KMS-11 (cell line): ENCODE measurements around the gene RRAS.

Experiments used
- H2AFZ ChIP-seq: fragments of 200-600 bp; sonication (generic); 2 replicates; pipeline ENCODE4 v1.6.1; 2016; ENCODE audit warnings: antibody characterized with exemption, mixed run types, low read depth
- H3K27ac ChIP-seq: fragments of 200-600 bp; sonication (generic); 2 replicates; pipeline ENCODE4 v1.6.1; 2016; ENCODE audit warnings: mild to moderate bottlenecking, mixed run types
- H3K27me3 ChIP-seq: fragments of 200-600 bp; sonication (generic); 2 replicates; pipeline ENCODE4 v1.6.1; 2017; ENCODE audit warnings: mild to moderate bottlenecking, low read depth, mixed run types, moderate library complexity; ENCODE audit not compliant: insufficient read depth
- H3K36me3 ChIP-seq: fragments of 200-600 bp; sonication (generic); 2 replicates; pipeline ENCODE4 v1.6.1; 2017; ENCODE audit warnings: mild to moderate bottlenecking, mixed run types; ENCODE audit not compliant: insufficient read depth
- H3K4me1 ChIP-seq: fragments of 200-600 bp; sonication (generic); 2 replicates; pipeline ENCODE4 v1.6.1; 2016; ENCODE audit warnings: mild to moderate bottlenecking, low read depth, mixed run types; ENCODE audit not compliant: poor library complexity, severe bottlenecking
- H3K4me2 ChIP-seq: fragments of 200-600 bp; sonication (generic); 2 replicates; pipeline ENCODE4 v1.7.0; 2016; ENCODE audit warnings: mild to moderate bottlenecking, mixed run types
- H3K4me3 ChIP-seq: fragments of 200-600 bp; sonication (generic); IDR thresholded peaks from 2 replicates; pipeline ENCODE4 v1.6.1; 2017; ENCODE audit warnings: low read depth, low read length, mixed read lengths; ENCODE audit not compliant: insufficient read depth
- H3K79me2 ChIP-seq: fragments of 200-600 bp; sonication (generic); 2 replicates; pipeline ENCODE4 v1.6.1; 2016; ENCODE audit warnings: low read depth, mixed run types; ENCODE audit not compliant: insufficient read depth
- H3K9ac ChIP-seq: fragments of 200-600 bp; sonication (generic); 2 replicates; pipeline ENCODE4 v1.6.1; 2016; ENCODE audit warnings: mild to moderate bottlenecking, mixed run types
- H4K20me1 ChIP-seq: fragments of 200-600 bp; sonication (generic); 2 replicates; pipeline ENCODE4 v1.6.1; 2016; ENCODE audit warnings: mild to moderate bottlenecking, mixed run types; ENCODE audit not compliant: insufficient read depth
- CTCF ChIP-seq: fragments of 200-600 bp; sonication (generic); conservative IDR thresholded peaks from 2 replicates; pipeline ENCODE4 v1.6.1; 2017; ENCODE audit warnings: low read depth, mild to moderate bottlenecking, antibody characterized with exemption, low read length, moderate library complexity, mixed read lengths

RRAS gene

GRCh38 chr19:49665351-49666119 is 25.6 kb upstream of the RRAS start, which contains the start of the genes BCL2L12 and IRF3:
Gene BCL2L12 (plus strand): TSS chr19:49665933. CDS start chr19:49666693, 760 bp downstream.
Gene IRF3 (minus strand): TSS chr19:49665857. CDS start chr19:49664838, 1,019 bp downstream.
- peak; percentile 2; the same call in 1 of the 2 replicates for TF ChIP-seq CTCF
- peak within 1 kb of the TSS; percentile 86 for H3K27ac ChIP-seq
- H3K27me3 ChIP-seq: no peaks in the 10 kb centered on the region
- H3K4me1 ChIP-seq: peaks cover 24% of the 10 kb centered on the region
- H3K9ac ChIP-seq: peak within 1 kb of the TSS; percentile 41; the same call in 1 of the 2 replicates
- no peaks in the 10 kb centered on the region for H4K20me1 ChIP-seq
- peaks cover 31% of the 10 kb centered on the region for H3K79me2 ChIP-seq
- peak within 1 kb of the TSS; percentile 83 for H3K4me2 ChIP-seq
- no peaks in the 10 kb centered on the region for H3K36me3 ChIP-seq
- H2AFZ ChIP-seq: peak within 1 kb of the TSS; percentile 59
- H3K4me3 ChIP-seq: no peak within 1 kb of the TSS

GRCh38 chr19:49665036-49665350 is 25.1 kb upstream of the RRAS start:
- no peak for TF ChIP-seq CTCF
- peak overlapping the region; percentile 41; the same call in 1 of the 2 replicates for H3K9ac ChIP-seq
- peak overlapping the region; percentile 86 for H3K27ac ChIP-seq
- H3K4me1 ChIP-seq: peaks cover 24% of the 10 kb centered on the region
- H3K4me3 ChIP-seq: no peak overlapping the region
- peak overlapping the region; percentile 75 for H3K4me2 ChIP-seq
- peak overlapping the region; percentile 59; the same call in 1 of the 2 replicates for H2AFZ ChIP-seq
- no peaks in the 10 kb centered on the region for H4K20me1 ChIP-seq
- H3K27me3 ChIP-seq: no peaks in the 10 kb centered on the region
- no peaks in the 10 kb centered on the region for H3K36me3 ChIP-seq
- peaks cover 31% of the 10 kb centered on the region for H3K79me2 ChIP-seq

GRCh38 chr19:49664171-49665035 is 24.5 kb upstream of the RRAS start:
- H3K79me2 ChIP-seq: peaks cover 31% of the 10 kb centered on the region

More at GRCh38 chr19:49664171-49665035, 24.5 kb upstream of the RRAS start:
- Histone ChIP-seq H3K27ac (peak overlapping the region; percentile 86), H2AFZ (peak overlapping the region; percentile 20; the same call in 1 of the 2 replicates), H3K4me2 (peak overlapping the region; percentile 75), H4K20me1 (no peaks in the 10 kb centered on the region), H3K27me3 (no peaks in the 10 kb centered on the region), H3K9ac (peak overlapping the region; percentile 41; the same call in 1 of the 2 replicates), H3K4me3 (no peak overlapping the region), H3K36me3 (no peaks in the 10 kb centered on the region), H3K4me1 (peaks cover 24% of the 10 kb centered on the region)
- TF ChIP-seq CTCF: no peak; the same call in 1 of the 2 replicates
